HG03520 (cell line): Measurements from ENCODE around the gene ACBD6.

Source experiments
- ATAC-seq: cut with Tn5 transposase; IDR thresholded peaks from one replicate; pipeline ENCODE4 v1.9.1; 2021; ENCODE audit warnings: mild to moderate bottlenecking, moderate library complexity; ENCODE audit not compliant: unreplicated experiment

Gene ACBD6

DNA sequence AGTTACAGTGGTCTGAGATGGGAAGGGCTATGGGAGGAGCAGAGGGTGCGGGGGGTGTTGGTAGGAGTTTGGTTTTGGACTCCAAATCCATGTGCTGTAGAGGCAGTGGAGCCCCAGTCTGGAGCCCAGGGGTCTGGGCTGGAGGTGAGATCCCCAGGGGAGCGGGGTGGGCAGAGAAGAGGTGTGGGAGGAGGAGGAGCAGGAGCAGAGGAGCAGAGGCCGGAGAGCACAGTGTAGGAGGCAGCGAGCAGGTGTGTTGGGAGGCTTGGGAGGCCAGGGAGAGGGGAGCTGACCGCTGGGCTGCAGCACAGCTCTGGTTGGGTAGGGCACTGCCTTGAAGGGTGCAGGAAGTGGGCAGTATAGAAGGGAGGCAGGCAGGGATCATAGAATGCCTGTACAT lies 243.4 kb downstream of the ACBD6 start:
- ATAC-seq = no peak

DNA sequence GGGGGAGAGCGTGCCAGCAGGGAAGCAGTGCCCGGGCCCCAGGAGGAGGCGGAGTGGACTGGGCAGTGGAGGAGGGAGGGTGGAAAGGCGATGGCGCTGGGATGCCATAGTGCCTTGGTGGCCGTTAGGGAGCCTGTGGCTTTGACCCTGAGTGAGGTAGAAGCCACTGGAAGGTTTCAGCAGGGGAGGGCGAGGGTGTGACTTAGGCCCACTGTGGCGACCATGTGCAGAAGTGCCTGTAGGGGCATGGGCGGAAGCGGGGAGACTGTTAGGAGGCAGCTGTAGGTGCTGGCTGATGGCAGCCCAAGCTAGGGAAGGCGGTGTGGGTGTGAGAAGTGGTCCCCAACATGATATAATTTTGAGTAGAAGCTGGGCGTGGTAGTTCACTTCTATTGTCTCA lies 244.1 kb downstream of the ACBD6 start:
- ATAC-seq = no peak

DNA sequence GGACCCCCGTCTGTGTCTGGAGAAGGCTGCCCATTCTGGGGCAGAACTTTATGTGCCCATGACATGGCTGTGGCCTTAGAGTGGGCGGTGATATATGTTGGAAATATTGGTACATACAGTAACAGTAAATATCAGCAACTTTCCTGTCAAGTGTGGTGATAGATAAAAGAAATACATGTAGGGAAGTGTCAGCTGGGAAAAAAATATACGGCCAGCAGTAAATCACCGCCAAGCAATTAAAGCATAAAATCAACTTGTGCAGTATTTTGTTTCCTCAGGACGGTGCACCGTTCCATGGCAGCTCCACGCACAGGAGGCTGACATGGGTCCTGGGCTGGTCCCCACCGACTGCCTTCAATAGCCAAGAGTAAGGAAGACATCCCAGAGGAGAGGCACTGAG lies 244.9 kb downstream of the ACBD6 start:
- ATAC-seq = no peak

DNA sequence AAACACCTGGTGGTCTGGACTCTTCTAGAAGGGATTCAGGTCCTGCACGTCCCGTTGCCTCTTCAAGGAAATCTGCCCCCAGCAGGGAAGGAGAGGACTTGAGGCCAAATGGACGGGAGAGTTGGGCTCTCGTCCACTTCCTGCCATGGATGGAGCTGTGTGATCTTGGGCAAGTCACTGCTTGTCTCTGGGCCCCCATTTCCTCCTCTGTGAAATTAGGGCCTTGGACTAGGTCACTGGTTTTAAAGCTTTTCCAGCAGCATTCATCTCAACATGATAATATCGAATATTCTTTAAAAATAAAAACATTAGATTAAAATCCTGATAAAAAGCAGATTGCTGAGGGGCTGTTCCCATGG lies 245.4 kb downstream of the ACBD6 start:
- no peak for ATAC-seq

DNA sequence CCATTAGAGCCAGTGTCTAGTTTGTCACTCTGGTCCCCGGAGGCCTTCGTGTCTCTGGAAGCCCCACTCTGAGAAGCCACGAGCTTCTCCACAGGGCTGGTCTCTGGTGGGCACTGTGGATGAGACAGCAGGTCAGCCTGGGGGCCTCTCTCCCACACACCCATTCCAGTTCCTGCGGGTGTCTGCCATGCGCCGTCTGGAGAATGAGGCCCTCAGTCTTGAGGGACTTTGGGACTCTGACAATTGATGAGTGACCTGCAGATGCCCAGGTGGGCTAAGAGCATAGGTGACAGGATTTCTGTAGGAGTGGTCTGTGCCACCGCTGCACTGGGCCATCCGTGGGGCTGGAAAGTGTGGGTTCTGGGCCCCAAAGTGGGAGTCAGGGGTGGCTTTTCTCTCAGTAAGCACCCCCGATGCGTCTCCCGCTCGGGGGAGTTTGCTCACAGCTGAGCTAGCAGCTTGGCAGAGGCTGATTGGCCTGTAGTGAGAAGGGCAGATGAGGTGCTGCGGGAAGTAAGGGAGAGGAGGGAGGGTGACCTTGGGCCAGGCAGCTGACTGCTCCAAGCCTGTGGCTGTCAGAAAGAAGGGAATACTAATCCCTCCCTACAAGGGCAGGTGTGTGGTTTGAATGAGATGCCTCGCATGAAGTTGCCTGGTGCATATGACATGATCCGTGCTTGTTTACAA lies 245.9 kb downstream of the ACBD6 start:
- ATAC-seq = no peak

DNA sequence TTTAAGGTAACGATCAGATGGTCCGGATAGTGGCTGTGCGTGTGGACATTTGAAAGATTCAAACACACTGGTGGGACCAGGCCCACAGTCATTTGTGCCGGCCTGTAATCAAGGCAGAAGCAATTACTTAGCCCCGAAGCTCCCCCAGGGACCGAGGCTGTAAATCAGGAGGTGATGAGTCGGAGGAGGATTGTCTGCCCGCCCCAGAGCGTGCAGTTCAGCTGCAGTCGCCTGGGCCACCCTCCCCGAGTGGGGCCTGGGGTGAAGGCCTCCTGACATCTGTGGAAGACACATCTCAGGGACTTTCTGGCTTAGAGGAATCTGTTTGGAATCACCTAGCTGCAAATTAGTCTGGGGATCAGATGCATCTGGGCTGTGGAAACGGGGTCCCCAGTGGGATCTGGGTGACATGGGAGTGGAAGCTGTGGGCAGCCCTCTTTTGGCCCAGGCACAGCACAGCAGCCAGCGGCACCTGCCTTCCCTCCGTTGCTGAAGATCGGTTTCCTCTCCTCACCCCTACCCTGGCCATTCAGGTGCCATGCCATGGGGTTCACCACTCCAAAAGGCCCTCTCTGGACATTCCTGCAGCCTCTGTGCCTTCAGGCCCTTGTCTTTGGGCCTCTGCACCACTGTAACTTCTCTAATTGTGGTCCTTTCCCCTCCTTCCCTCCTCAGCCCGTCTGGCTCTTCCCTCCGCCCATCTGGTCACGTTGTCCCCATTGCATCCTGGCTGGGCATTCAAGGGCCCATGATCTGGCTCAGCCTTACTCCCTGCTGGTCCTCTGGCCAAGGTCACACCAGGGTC lies 246.6 kb downstream of the ACBD6 start:
- ATAC-seq = no peak

DNA sequence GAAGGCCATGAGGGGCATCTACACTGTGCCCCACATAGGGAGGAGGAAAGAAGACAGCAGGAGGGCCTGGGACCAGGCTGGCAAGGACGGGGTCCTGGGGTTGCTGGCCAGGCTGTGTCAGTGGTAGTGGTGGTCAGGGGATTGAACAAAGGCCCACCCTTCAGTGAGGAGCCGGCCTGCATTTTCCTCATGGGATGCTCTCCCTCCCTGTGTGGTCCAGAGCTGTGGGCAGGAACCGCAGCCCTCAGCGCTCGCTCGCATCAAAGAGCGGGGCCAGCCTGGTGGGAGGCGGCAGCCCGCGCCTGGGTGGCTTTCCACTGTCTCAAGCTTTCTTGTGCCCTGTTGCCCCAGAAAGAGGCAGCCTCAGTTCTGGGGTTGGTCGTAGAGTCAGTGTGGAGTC lies 247.5 kb downstream of the ACBD6 start:
- ATAC-seq = no peak

DNA sequence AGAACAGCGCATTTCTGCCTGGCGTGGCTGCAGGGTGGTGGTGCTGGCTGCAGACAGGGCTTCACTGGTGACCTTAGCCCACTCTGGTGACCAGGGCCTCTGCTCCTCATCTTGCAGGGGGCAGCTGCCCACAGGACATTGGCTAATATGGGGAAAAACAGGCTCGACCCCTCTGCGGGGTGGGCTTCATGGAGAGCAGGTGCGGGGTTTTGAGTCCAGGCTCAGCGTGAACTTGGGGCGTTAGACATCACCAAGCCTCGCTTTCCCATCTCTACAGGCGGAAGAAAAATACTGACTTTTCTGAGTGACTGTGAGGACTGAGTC lies 247.9 kb downstream of the ACBD6 start:
- no peak for ATAC-seq

DNA sequence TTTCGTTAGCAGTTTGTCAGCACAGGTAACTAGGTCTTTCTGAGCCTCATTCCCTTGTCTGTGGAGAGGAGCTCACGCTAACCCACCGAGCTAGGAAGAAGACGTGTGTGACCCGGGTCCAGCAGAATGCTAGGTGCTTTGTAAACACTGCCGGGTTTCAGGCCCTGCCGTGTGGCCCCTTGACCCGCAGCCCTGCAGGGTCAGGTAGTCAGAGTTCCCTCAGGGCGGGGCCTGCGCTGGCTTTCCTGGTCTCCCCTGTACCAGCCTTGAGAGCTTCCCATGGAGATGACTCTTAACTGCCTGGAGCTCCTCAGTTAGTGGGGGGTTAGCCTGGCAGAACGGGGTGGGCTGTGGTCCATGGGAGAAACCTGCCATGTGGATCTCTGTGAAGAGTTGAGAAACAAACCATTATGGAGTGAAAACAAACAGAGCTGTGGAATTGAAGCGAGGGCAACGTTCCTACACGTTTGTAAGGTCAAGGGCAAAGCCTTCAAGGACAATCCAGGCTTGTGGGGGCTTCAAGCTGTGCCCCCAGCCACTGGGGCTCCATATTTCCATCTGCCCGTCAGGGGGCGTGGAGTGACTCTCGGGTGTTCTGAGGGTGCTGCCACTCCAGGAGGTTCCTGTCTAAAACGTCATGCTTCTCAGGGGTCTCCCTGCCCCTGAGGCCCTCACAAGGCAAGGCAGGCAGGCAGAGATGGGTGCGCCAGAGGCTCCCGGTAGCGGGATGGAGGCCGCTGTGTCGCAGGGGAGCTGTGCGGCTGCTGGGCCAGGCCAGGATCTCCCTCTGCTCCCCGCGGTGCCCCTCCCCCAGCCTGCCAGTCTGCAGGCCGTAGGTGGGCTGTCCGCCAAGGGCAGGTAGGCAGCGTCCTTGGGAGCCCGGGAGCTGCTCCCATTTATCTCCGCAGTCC lies 248.5 kb downstream of the ACBD6 start:
- ATAC-seq = no peak

DNA sequence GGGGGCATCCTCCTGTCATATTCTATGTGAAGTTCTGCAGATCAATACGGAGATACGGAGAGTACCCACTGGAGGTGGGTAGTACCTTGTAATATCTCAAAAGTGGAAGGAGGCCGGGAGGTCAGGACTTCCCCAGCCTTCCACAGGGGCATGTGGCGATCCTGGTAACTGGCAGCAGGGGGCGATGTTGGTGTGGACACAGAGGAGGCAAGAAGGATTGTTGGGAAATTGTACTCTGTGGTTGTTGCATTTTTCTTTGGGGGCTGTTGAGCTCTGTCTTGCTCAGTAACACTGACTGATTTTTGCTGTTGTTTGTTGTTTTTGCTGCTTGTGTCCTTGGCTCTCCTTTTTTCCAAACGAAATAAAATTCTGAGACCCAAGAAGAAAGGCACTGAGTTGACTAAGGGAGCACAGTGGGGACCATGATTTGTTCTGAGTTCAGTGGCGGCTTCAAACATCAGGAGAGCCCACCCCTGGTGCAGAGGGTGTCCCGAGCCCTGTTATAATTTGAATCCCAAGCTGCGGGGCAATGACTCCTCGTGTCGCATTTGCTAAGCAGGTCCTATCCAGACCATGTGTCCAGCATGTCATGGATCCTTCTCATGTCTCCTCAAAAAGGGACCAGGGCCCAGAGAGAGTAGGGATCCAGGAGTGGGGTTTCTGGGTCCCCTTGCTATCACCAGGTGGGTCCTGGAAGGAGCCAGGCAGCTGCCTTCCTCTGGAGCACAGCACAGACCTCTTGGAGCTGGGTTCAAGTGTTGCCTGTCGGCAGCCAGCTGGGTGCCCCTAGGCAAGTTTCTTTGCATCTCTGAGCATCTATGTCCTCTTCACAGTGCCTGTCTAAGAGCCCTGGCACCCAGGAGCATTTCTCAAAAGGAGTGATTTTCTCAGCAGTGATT lies 249.5 kb downstream of the ACBD6 start:
- no peak for ATAC-seq

DNA sequence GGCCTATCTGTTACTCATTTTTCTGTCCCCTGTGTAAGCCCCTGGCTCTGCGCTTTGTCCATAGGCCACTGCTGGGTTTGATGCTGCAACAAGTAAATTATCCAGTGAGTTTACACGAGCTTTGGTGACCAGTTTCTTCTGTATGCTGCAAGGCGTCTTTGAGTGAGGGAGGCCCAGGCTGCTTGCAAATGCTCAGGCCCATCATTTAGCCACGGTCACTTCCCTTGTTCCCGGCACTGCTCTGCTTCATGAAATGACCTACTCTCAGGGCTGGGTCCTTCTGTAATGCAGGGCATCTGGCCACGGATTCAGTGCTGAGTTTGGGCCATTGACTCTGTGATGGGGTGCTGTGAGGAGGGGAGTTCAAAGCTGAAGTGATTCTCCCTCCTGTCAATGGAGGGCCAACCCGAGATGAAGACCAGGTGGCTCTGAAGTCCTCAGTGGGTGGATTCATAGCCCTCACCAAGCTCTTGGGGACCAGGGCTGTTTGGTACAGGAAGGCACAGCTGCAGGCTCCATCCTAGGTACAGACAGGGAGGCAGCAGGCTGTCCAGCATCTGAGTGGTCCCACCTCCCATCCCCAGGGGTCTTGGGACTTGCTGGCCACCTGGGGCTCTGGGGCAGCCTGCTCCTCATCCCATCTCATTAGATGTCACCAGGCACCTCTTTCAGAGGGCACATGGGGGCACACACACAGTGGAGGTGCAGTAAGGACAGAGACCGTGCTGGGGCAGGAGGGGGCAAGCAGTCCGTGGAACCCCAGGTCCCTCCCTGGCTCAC lies 250.7 kb downstream of the ACBD6 start:
- no peak for ATAC-seq

DNA sequence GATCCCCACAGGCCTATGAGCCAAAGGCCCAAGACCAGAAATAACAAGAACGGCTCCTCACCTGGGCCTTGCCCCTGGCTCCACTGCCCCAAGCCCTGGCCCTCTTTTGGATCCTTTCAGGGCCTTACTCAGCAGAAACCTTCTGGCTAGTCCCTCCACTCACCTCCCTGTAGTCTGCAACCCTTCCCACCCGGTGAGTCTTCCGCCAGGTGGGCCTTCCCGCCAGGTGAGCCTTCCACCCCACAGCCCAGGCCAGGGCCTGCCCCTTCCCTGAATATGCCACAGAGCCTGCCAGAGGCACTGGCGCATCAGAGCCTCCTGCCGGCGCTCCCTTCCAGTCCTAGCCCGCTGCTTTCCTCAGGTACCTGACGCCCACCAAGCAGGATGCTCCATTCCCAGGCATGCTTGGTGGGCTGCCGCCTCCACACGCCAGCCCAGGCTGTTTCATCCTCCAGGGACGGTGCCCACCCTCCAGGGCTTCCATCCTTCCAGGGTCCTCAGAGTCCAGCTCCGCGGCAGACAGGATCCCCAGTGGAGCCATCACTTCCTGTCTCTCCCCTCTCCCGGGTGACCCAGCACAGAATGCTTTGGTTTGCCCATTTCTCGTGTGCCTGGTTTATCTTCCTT lies 251.4 kb downstream of the ACBD6 start:
- no peak for ATAC-seq

DNA sequence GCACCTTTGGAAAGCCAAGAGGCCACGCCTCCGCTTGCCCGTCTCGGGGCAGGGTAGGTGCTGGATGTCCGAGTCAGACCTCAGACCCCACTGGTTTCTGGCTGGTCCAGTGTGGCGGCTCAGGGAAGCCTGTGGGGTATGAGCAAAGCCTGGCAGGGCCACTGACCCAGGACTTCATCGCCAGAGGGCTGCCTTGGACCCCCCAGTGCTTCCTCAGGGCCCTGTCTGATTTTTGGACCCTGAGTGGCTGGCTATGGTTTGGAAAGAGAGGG lies 251.9 kb downstream of the ACBD6 start:
- no peak for ATAC-seq

DNA sequence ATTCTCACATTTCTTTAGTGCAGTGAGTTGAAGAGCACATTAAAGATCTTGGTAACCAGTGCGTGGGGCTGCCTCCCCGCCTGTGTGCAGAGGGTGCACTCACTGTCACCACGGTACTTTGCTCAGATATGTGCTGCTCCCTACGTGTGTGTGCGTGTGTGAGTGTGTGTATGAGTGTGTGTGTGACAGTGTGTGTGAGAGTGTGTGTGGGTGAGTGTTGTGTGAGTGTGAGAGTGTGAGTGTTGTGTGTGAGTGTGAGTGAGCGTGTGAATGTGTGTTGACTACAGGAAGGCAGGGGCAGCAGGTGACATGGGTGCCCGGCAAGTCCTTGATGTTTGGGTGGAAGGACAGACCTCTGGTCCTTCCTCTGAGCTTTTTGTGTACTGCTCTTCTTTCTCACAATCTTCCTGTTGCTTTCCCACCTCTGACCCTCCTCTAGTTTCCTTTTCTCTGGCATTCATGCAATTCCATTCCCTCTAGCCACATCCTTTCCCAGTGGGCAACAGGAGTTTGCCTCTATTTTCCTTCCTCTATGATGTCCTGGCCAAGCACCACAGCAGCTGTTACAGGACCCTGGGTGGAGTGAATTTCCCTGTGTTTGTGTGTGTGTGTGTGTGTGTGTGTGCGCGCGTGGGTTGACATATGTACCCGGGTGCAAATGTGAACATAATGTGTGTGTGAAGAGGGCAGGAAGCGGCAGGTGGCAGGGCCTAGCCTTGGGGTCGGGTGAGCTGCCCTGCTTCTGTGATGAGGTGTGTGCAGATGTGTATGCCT lies 252.5 kb downstream of the ACBD6 start:
- ATAC-seq = no peak

DNA sequence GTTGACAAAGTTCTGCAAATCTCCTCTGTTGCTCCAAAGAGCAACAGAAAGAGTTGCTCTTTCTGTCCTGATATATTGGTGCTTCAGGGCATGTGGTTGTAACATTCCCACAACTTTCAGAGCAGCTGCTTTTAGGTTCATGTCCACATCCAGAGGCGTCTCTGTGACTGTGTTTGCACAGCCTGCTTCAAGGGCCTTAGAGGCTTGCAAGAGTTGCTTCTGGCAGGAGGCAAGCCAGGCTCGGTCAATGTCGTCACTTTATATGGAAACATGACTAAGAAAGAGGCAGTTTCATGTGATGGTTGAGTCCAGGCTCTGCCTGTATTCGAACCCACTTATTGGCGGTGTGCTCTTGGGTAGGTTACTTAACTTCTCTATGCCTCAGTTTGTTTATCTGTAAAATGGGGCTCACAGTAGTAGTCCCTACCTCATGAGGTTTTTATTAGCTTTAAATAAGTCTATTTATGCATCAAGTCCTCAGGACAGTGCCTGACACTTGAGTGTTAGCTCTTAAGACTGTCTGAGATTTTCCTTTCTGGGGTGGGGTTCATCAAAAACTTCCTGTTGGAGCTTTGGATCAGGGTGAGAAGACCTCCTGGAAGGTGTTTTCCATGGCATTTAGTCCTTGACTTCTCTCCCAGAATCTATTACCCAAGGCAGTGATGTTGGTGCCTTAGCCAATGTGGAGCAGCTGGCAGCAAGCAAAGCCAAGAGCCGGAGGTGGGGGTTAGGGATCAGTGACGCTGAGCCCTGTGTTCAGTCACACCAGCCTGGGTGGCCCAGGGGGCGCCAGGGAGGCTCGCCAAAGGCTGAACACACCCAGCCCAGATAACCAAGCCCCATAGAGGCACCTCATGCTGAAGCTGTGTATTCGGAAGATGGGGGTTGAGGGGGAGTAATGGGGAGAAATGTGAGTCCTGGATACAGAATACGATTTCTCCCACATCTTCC lies 253.4 kb downstream of the ACBD6 start:
- ATAC-seq = no peak

DNA sequence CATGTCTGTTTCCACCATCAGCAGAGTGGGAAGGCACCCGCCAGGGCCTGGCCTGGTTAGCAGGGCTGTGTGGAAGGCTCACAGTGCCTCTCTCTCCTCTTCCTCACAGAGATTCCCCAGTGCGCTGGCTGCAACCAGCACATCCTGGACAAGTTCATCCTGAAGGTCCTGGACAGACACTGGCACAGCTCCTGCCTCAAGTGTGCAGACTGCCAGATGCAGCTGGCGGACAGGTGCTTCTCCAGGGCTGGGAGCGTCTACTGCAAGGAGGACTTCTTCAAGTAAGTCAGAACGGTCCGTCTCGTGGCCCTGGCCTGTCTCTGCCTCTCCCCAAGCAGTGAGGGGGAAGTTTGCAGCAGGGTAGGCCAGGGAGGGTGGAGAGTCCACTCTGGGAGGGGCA lies 254.2 kb downstream of the ACBD6 start:
- no peak for ATAC-seq

DNA sequence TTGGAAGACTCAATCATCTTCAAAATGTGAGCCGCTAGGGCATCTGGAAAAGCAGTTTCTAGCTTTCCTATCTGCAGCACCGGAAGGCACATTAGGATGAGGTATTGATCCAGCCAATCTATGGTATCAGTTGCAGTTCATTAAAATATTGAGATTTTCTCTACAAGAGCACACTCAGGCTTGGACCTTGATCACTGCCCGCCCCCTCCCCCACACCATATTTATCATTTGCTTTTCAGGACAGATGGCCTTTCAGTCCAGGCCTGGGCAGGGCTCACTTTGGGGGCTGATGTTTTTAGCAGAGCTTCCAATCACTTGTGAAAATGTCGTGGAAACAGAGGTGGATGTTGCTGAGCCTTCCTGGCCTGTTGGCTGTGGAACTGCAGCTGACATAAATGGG lies 254.8 kb downstream of the ACBD6 start:
- ATAC-seq = no peak

DNA sequence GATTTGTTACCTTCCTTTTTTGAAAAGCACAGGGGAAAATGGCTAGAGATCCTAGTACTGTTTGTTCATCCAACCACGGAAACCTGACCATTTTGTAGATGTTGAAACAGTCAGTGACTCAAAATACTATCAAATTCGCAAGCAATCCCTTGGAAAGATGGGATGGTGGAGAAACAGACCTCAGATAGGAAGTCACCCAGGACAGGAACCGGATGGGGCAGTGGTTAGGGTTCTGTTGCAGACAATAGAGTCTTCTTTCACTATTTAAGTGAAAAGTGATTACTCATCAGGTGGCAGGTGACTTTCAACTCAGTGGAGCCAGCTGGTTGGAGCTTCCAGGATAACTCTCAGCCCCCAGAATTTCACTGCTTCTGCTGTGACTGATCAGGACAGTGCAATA lies 255.3 kb downstream of the ACBD6 start:
- no peak for ATAC-seq
